ENCODE results near the gene TBX19. TPM values are rescaled to one million over a fixed set of nuclear protein-coding genes. Genes with fewer than 3 reads are reported as not detected.

TBX19 gene
- total RNA-seq, result 1 to 10 TPM in 4 of 8 experiments, under 1 TPM in 4; 0.58 to 2.4 (median 0.93) TPM

- WGBS, 10 experiments, result 57 to 100% (median 92%) methylated on average over 1 to 7 of the region's 7 CpGs
- no peak for ATAC-seq (replicated peaks in 6 of 8)
- no peak within 1 kb of the TSS for H3K4me3 ChIP-seq
- no peaks in the 10 kb centered on the region for H3K4me1 ChIP-seq (replicated peaks in 1 of 2)
- in situ Hi-C loops (cut with MboI; ENCODE audit: low pct_unique_long_range_greater_than_20kb in 2 of 9, low sequenced_read_pairs in 9 of 9, unreplicated experiment in 9 of 9), result no loop called here
- no peak within 1 kb of the TSS for H3K27ac ChIP-seq
Measured at GRCh38 chr1:168280296-168280927, at the start of gene TBX19. Gene TBX19 (plus strand): TSS chr1:168280877. CDS start chr1:168281091, 214 bp downstream.

DNA sequence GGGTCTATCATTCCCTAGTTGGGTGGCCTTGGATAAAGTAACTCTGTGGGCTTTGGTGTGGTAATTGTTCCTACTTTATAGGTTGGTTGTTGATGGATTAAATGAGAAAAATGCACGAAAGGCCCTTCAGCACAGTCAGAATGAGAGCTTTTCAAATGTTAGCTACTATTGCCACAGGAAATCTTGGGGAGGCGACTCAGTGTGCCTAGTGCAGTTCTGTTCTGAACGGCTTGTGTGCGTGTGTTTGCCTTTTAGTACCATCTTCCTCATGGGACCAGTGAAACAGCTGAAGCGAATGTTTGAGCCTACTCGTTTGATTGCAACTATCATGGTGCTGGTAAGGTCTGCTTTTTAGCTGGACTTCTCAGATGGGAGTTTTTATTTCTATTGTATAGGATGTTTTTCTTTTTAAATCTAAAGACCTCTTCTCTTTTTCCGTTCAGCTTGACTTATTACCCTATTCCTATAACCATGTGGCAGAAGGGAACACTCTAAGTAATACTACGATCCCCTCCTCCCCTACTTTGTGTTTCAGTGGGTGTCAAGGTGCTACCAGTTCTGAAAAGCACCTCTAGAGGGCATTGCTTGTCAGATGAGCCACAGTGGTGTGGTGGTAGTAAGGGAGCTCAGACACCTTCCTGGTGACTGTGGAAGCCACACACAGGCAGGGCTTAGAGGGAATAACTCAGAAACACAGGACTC is 45.7 kb upstream of the TBX19 start:
- WGBS, 10 experiments, result 80 to 99% (median 93%) methylated on average over 3 to 8 of the region's 8 CpGs; no CpG with 5 or more reads in 1 of the 10 experiments
- Histone ChIP-seq H3K27ac (no peak overlapping the region), H3K4me3 (no peak overlapping the region), H3K4me1 (replicated peaks in 1 of 2) (no peaks in the 10 kb centered on the region)
- in situ Hi-C loops (cut with MboI; ENCODE audit: low pct_unique_long_range_greater_than_20kb in 2 of 9, low sequenced_read_pairs in 9 of 9, unreplicated experiment in 9 of 9), result no loop called here
- ATAC-seq (replicated peaks in 6 of 8), result peak in 6 of 8 experiments; percentile 39 to 98 (median 78)

DNA sequence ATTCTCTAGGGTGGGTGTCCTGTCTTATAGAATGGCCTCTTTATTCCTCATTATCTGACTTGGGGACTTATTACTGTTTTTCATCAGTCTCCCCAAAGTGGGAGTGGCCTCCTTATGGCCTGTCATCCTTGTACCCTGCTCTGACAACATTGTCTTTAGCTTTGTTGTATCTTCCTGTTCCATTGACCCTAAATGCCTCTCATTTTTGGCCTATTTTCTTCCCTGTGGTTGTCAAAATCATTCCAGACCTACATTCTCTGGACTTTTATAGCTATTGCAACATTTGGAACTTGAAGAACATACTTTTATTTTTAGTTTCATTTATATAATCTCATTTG is 45.2 kb upstream of the TBX19 start:
- no peak overlapping the region for H3K27ac ChIP-seq
- peak in 2 of 8 experiments; percentile 23 to 35 for ATAC-seq (replicated peaks in 6 of 8)
- no peak overlapping the region for H3K4me3 ChIP-seq
- in situ Hi-C loops (cut with MboI; ENCODE audit: low pct_unique_long_range_greater_than_20kb in 2 of 9, low sequenced_read_pairs in 9 of 9, unreplicated experiment in 9 of 9), result no loop called here
- no peaks in the 10 kb centered on the region for H3K4me1 ChIP-seq (replicated peaks in 1 of 2)

DNA sequence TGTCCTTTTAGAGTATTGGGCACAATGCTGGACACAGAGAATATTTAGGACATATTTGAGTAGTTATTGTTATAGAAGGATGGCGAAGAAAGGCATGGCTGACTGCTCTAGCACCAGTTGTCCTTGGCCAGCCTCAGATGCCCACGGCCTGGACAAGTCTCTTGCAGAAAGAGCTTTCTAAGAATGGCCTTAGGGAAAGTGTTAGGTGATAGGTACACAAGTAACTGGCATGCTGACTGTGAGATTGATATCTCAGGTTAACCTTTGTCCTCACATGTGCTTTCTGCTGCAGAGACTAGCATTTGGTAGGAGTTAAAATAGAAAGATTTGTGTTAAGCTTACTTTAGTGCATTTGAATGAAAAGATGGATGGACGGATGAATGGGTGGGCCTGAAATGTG is 44.7 kb upstream of the TBX19 start:
- no peak overlapping the region for H3K4me3 ChIP-seq
- no peak for ATAC-seq (replicated peaks in 6 of 8)
- WGBS, 10 experiments, result 71 to 100% (median 87%) methylated on average over 1 to 3 of the region's 3 CpGs; no CpG with 5 or more reads in 1 of the 10 experiments
- H3K27ac ChIP-seq, result no peak overlapping the region
- H3K4me1 ChIP-seq (replicated peaks in 1 of 2), result no peaks in the 10 kb centered on the region
- in situ Hi-C loops (cut with MboI; ENCODE audit: low pct_unique_long_range_greater_than_20kb in 2 of 9, low sequenced_read_pairs in 9 of 9, unreplicated experiment in 9 of 9), result no loop called here

DNA sequence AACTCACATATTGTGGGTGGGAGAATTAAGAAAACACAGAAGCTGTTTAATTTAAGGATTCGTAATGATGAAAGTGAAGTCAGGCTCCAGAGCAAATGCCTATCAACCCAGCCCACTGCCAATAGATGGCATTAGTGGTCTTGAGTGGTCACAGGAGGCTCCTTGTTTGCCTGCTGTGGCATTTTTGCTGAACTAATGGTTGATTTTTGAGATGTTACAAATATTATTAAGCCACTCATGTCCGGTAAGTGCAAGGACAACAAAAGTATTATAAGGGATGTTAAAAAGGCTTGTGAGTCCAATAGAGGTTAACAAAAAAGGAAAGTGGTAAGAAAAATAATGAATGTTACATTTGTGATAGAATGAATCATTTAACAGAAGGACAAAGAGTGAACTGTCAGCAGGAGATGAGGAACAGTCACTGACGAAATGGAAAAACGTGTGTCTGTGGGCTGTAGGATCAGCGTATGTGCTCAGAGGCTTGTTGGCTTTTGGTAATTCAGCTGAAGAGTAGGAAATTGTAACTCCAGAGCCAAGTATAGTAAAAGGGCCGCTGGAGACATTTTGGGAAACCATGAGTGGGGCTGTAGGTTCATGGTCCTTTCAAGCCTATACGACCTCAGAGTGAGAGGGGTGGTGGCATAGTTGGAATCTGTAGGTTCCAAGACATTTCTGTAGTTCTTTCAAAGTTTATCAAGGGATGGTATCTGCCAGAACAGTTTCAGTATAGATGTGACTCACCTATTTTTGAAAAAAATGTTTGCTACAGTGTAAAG is 43.7 kb upstream of the TBX19 start:
- ATAC-seq (replicated peaks in 6 of 8), result no peak
- Histone ChIP-seq H3K4me1 (replicated peaks in 1 of 2) (no peaks in the 10 kb centered on the region), H3K27ac (no peak overlapping the region), H3K4me3 (no peak overlapping the region)
- 70 to 97% (median 90%) methylated on average over 2 to 7 of the region's 7 CpGs for WGBS, 10 experiments
- in situ Hi-C loops (cut with MboI; ENCODE audit: low pct_unique_long_range_greater_than_20kb in 2 of 9, low sequenced_read_pairs in 9 of 9, unreplicated experiment in 9 of 9), result no loop called here

- ATAC-seq (replicated peaks in 6 of 8), result peak in 1 of 8 experiments; percentile 56
- in situ Hi-C loops (cut with MboI; ENCODE audit: low pct_unique_long_range_greater_than_20kb in 2 of 9, low sequenced_read_pairs in 9 of 9, unreplicated experiment in 9 of 9), result no loop called here
Measured at GRCh38 chr1:168243198-168243597, 37.5 kb upstream of the TBX19 start.

DNA sequence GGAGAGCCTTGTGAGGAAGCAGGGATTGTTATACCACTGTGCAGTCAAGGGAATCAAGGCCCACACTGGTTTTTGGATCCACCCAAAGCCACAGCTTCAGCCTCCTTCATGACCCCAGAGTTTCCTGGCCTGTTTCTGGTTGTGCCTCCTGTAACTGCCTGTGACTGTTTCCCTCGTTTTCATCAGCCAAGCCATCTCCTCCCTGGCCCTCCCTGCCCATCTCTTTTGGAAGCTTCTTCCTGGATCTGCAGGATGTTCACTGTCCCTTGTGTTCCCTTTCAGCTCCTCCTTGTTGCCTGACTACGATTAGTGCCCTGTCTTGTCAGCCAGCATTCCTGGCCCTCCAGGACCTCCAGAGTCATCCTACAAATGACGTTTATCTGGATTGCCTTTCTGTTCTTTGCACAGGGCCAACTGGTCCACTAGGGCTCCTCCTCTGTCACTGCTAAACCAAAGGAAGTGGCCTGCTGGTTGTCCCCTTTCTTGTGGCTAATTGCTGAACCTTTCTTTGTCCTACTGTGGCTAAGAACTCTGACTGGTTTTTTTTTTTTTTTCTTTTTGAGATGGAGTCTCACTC is 37.0 kb upstream of the TBX19 start:
- H3K4me1 ChIP-seq (replicated peaks in 1 of 2), result no peaks in the 10 kb centered on the region
- no peak overlapping the region for H3K4me3 ChIP-seq
- WGBS, 10 experiments, result 0 to 93% (median 57%) methylated on average over 1 to 3 of the region's 3 CpGs; no CpG with 5 or more reads in 1 of the 10 experiments
- no peak overlapping the region for H3K27ac ChIP-seq
- peak in 1 of 8 experiments; percentile 39 for ATAC-seq (replicated peaks in 6 of 8)
- in situ Hi-C loops (cut with MboI; ENCODE audit: low pct_unique_long_range_greater_than_20kb in 2 of 9, low sequenced_read_pairs in 9 of 9, unreplicated experiment in 9 of 9), result no loop called here

More at GRCh38 chr1:168243198-168243597, 37.5 kb upstream of the TBX19 start:
- 33 to 100% (median 95%) methylated on average over 1 to 2 of the region's 2 CpGs; no CpG with 5 or more reads in 2 of the 10 experiments for WGBS, 10 experiments
- no peak overlapping the region for H3K4me3 ChIP-seq
- no peaks in the 10 kb centered on the region for H3K4me1 ChIP-seq (replicated peaks in 1 of 2)
- H3K27ac ChIP-seq, result no peak overlapping the region

DNA sequence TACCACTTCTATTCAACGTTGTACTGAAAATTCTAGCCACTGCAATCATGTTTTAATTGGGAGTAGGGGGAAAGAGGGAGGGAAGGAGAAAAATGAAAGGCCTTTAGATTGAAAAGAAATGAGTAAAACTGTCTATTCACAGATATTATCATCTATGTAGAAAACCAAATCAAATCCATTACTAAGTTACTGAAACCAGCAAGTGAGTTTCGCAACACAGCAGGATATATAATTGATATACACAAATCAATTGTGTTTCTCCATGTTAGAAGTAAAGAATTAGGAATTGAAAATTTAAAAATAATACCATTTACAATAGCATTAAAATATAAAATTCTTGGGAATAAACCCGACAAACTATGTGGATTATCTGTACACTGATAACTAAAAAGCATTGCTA is 35.6 kb upstream of the TBX19 start:
- H3K27ac ChIP-seq, result no peak overlapping the region
- ATAC-seq (replicated peaks in 6 of 8), result no peak
- no peaks in the 10 kb centered on the region for H3K4me1 ChIP-seq (replicated peaks in 1 of 2)
- in situ Hi-C loops (cut with MboI; ENCODE audit: low pct_unique_long_range_greater_than_20kb in 2 of 9, low sequenced_read_pairs in 9 of 9, unreplicated experiment in 9 of 9), result no loop called here
- H3K4me3 ChIP-seq, result no peak overlapping the region
- WGBS, 10 experiments, result 63 to 100% (median 89%) methylated on average over 1 to 3 of the region's 3 CpGs

- whole genome bisulfite sequencing, 10 experiments, result 78 to 100% (median 90%) methylated on average over 1 to 5 of the region's 5 CpGs
- no peaks in the 10 kb centered on the region for H3K4me1 ChIP-seq (replicated peaks in 1 of 2)
- H3K27ac ChIP-seq, result no peak overlapping the region
- no peak overlapping the region for H3K4me3 ChIP-seq
- in situ Hi-C loops (cut with MboI; ENCODE audit: low pct_unique_long_range_greater_than_20kb in 2 of 9, low sequenced_read_pairs in 9 of 9, unreplicated experiment in 9 of 9), result no loop called here
- no peak for ATAC-seq (replicated peaks in 6 of 8)
Measured at GRCh38 chr1:168246506-168246905, 34.2 kb upstream of the TBX19 start.

DNA sequence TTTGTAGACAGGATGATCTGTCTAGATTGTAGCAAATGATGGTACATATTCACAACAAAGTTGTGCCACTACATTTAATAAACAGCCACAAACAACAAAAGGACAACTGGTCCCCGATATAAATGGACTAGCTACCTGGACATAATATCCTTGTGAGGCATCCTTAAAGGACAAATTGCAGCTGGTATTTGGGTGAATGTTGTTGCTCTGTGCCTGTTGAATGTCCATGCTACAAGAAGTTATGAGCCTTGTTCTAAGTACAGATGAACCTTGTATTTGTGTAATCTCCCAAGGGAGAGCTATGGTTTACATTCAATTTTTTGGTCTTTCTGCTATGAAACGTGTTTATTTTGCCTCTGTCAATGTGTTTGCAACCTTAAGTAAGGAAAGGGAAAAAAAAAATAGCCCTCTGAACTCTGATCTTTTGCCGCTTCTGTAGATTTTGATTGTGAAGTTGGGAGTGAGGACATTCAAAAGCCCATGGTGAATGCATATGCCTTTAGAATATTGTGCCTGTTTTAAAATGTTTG is 28.4 kb upstream of the TBX19 start:
- no peak for ATAC-seq (replicated peaks in 6 of 8)
- in situ Hi-C loops (cut with MboI; ENCODE audit: low pct_unique_long_range_greater_than_20kb in 2 of 9, low sequenced_read_pairs in 9 of 9, unreplicated experiment in 9 of 9), result no loop called here
- 63 to 100% (median 86%) methylated on average over 1 to 3 of the region's 3 CpGs; no CpG with 5 or more reads in 1 of the 10 experiments for WGBS, 10 experiments
- H3K4me1 ChIP-seq (replicated peaks in 1 of 2), result no peaks in the 10 kb centered on the region
- H3K27ac ChIP-seq, result no peak overlapping the region
- no peak overlapping the region for H3K4me3 ChIP-seq

DNA sequence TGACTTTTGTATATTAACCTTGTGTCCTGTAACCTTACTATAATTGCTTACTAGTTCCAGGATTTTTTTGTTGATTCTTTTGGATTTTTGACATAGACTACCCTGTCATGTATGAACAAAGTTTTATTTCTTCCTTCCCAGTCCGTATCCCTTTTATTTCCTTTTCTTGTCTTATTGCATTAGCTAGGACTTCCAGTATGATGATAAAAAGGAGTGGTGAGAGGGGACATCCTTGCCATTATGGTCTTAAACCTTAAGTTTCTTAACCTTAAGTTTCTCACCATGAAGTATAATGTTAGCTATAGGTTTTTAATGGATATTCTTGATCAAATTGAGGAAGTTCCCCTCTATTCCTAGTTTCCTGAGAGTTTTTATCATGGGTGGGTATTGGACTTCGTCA is 24.5 kb upstream of the TBX19 start:
- H3K27ac ChIP-seq, result no peak overlapping the region
- no peak overlapping the region for H3K4me3 ChIP-seq
- WGBS, 10 experiments, result 80 to 100% (median 92%) methylated on average over 1 to 2 of the region's 2 CpGs
- in situ Hi-C loops (cut with MboI; ENCODE audit: low pct_unique_long_range_greater_than_20kb in 2 of 9, low sequenced_read_pairs in 9 of 9, unreplicated experiment in 9 of 9), result no loop called here
- no peaks in the 10 kb centered on the region for H3K4me1 ChIP-seq (replicated peaks in 1 of 2)
- ATAC-seq (replicated peaks in 6 of 8), result no peak

DNA sequence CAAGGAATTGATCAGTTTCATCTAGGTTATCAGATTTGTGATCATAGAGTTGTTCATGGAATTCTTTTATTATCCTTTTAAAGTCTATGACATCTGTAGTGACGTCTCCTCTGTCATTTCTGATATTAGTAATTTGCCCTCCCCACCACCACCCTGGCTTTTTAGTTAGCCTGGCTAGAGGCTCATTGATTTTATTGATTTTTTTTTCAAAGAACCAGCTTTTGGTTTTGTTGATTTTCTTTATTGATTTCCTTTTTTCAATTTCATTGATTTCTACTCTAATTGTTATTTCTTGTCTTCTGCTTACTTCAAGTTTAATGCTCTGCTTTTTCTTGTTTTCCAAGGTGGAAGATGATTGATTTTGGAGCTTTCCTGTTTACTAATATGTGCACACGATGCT is 23.3 kb upstream of the TBX19 start:
- no peak overlapping the region for H3K4me3 ChIP-seq
- H3K4me1 ChIP-seq (replicated peaks in 1 of 2), result no peaks in the 10 kb centered on the region
- in situ Hi-C loops (cut with MboI; ENCODE audit: low pct_unique_long_range_greater_than_20kb in 2 of 9, low sequenced_read_pairs in 9 of 9, unreplicated experiment in 9 of 9), result no loop called here
- H3K27ac ChIP-seq, result no peak overlapping the region
- 36 to 97% (median 46%) methylated on average over 2 of the region's 2 CpGs for WGBS, 10 experiments
- ATAC-seq (replicated peaks in 6 of 8), result no peak

DNA sequence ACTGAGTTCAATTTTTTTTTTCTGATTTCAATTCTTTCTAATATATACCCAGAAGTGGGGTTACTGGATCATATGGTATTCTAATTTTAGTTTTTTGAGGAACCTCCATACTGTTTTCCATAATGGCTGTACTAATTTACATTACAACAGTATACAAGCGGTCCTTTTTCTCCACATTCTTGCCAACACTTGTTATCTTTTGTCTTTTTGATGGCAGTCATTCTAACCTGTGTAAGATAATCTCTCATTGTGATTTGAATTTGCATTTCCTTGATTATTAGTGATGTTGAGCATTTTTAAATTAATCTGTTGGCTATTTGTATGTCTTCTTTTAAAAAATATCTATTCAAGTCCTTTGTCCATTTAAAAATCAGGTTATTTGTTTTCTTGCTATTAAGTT is 21.1 kb upstream of the TBX19 start:
- in situ Hi-C loops (cut with MboI; ENCODE audit: low pct_unique_long_range_greater_than_20kb in 2 of 9, low sequenced_read_pairs in 9 of 9, unreplicated experiment in 9 of 9), result no loop called here
- 80 to 100% (median 97%) methylated on average over 1 of the region's 1 CpG; no CpG with 5 or more reads in 2 of the 10 experiments for WGBS, 10 experiments
- Histone ChIP-seq H3K4me3 (no peak overlapping the region), H3K27ac (no peak overlapping the region), H3K4me1 (replicated peaks in 1 of 2) (no peaks in the 10 kb centered on the region)
- no peak for ATAC-seq (replicated peaks in 6 of 8)
